Colonic mucosa (tissue), 4 donors: ENCODE data around the gene FAM98B. TPM values are rescaled to one million over a fixed set of nuclear protein-coding genes. Genes with fewer than 3 reads are reported as not detected.

Experiments
- DNase-seq: peaks from one replicate; pipeline ENCODE4 v3.0.0-alpha.2; 2020
- H3K27ac ChIP-seq: fragments of 200-600 bp; one replicate; pipeline ENCODE4 v1.8.0; 2021
- H3K27me3 ChIP-seq: fragments of 200-600 bp; one replicate; pipeline ENCODE4 v1.8.0; 2021
- H3K36me3 ChIP-seq: fragments of 200-600 bp; one replicate; pipeline ENCODE4 v1.8.0; 2021
- H3K4me1 ChIP-seq: fragments of 200-600 bp; one replicate; pipeline ENCODE4 v1.8.0; 2021; ENCODE audit warnings: mild to moderate bottlenecking
- H3K4me3 ChIP-seq: fragments of 200-600 bp; one replicate; pipeline ENCODE4 v1.8.0; 2021
- H3K9ac ChIP-seq, 2 donors: one replicate each; pipeline ENCODE4 v1.7.0; 2013; ENCODE audit warnings: control low read depth in 2 of 2, low read depth in 2 of 2, low read length in 2 of 2
- H3K9me3 ChIP-seq: fragments of 200-600 bp; one replicate; pipeline ENCODE4 v1.8.0; 2021
- CTCF ChIP-seq: fragments of 200-600 bp; IDR thresholded peaks from one replicate; pipeline ENCODE4 v1.8.0; 2022; ENCODE audit warnings: antibody characterized with exemption, mild to moderate bottlenecking
- intact Hi-C: fragments of 100-400 bp; cut with DNase I; formaldehyde crosslinking; loops from one replicate; pipeline ENCODE4 v1.14.1; 2022
- total RNA-seq, 2 donors: library from RNA; stranded (reverse); fragmentation: NEBNext Ultra II Directional in 1 of 2; extraction: Animal tissue kit (Norgen Biotek cat#: 25700) in 1 of 2; gene quantifications; one replicate each; pipeline ENCODE4 v1.2.1, GENCODE V29; 2021
- donor health status: healthy.
- donor health status: DM: no; HTN: no; CAD: no.
- donor health status: DM: no; HTN: no; CAD: no.

Gene FAM98B
- total RNA-seq, 2 donors from 2014 or later = 20.0 to 20.9 TPM

DNA sequence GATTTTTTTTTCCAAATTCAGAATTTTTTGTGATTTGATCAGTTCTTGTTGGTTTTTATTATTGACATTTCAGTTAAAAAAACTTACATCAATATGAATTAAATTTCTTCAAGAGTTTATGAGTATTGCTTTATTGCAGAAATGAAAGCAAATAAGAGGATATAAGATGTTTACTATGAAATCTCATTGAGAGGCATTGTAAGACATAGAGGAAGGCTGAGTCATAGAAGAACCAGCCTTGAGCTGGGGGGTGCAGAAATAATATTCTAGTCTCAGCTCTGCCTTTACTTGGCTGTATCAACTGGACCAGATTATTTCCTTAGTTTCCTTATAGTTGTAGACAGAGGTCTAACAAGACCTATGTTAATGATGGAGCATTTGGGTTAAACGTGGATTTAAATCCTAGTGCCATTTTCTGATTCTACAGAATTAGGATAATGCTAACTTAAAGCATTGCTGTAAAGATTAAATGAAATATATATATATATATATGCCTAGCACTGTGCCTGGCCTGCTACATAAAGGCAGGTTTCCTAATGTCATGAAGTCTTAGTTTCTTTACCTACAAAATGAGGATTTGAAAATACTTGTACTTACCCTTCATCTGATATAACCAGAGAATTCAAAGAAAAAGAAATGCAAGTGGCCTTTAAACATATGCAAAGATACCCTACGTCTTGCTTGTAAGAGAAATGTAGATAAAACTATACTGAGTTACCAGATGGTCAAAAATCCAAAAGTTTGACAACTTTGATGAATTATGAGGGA is 7.3 kb downstream of the FAM98B start:
- H3K4me1 ChIP-seq = no peaks in the 10 kb centered on the region
- H3K4me3 ChIP-seq = no peak overlapping the region
- TF ChIP-seq CTCF = no peak
- H3K27me3 ChIP-seq = no peaks in the 10 kb centered on the region
- DNase-seq = no peak
- H3K36me3 ChIP-seq = no peaks in the 10 kb centered on the region
- H3K27ac ChIP-seq = no peak overlapping the region
- H3K9me3 ChIP-seq = no peaks in the 10 kb centered on the region
- intact Hi-C loops = no loop called here
- no peak overlapping the region for H3K9ac ChIP-seq

DNA sequence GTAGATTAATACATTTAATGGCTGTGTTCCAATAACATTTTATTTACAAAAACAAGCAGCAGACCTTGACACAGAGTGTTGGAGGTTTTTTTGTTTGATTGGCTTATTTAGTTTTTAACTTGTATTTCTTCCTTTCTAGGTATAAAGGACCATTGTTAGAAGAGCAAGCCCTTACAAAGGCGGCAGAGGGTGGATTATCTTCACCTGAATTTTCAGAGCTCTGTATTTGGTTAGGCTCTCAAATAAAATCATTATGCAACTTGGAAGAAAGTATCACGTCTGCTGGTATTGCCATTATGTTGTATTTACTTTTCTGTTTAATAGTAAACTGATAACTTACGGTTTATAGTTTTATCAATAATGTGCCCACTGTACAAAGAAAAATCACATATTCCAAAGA is 10.0 kb downstream of the FAM98B start:
- H3K27ac ChIP-seq = no peak overlapping the region
- TF ChIP-seq CTCF = no peak
- no peaks in the 10 kb centered on the region for H3K9me3 ChIP-seq
- intact Hi-C loops = no loop called here
- no peaks in the 10 kb centered on the region for H3K4me1 ChIP-seq
- DNase-seq = no peak
- no peaks in the 10 kb centered on the region for H3K36me3 ChIP-seq
- H3K9ac ChIP-seq = no peak overlapping the region
- H3K4me3 ChIP-seq = no peak overlapping the region
- no peaks in the 10 kb centered on the region for H3K27me3 ChIP-seq

GRCh38 chr15:38464675-38465074 is 10.7 kb downstream of the FAM98B start:
- H3K4me1 ChIP-seq = no peaks in the 10 kb centered on the region
- H3K36me3 ChIP-seq = no peaks in the 10 kb centered on the region
- H3K9me3 ChIP-seq = no peaks in the 10 kb centered on the region
- H3K9ac ChIP-seq = no peak overlapping the region
- DNase-seq = no peak
- intact Hi-C loops = no loop called here
- no peak for TF ChIP-seq CTCF
- H3K27ac ChIP-seq = no peak overlapping the region
- H3K4me3 ChIP-seq = no peak overlapping the region
- no peaks in the 10 kb centered on the region for H3K27me3 ChIP-seq

DNA sequence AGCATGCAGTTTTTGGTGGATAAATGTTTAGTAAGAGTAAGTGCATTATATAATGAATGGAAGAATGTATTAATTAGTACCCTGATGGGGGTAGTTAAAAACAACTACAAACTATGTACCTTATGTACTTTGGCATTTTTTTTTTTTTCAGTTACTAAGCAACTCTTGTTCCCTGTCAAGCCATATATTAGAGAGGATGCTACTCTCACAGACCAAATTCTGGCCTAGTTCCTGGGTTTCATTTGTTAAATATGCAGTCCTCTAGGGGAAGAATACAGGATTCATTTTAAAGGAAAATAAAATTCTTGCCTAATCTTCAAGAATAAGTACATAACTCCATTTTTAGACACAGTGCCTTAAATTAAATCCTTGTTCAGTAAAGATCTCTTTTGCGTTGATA is 16.9 kb downstream of the FAM98B start:
- Histone ChIP-seq H3K9me3 (no peaks in the 10 kb centered on the region), H3K27me3 (no peaks in the 10 kb centered on the region), H3K4me1 (no peaks in the 10 kb centered on the region), H3K9ac (no peak overlapping the region), H3K27ac (no peak overlapping the region), H3K4me3 (no peak overlapping the region), H3K36me3 (no peaks in the 10 kb centered on the region)
- DNase-seq = no peak
- intact Hi-C loops = loop anchor here (10.0 kb wide), 1 partner anchor 214 kb away; no protein-coding TSS in a partner anchor
- TF ChIP-seq CTCF = no peak

DNA sequence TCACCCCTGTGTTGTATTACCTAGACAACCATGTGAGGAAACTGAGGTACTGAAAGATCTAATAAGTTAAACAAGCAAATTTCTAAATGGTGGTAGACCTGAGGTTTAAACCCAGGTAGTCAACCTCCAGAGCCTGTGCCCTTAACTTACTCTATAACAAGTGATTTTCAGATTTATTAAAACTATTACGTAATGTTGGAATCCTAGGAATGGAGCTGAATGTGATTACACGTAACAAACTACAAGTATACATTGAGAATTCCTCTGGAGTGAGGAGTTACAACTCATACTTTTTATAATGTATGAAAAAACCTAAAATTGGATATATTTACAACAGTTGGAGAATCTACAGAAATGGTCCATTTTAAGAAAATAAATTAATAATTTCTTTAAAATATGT is 18.0 kb downstream of the FAM98B start:
- H3K4me1 ChIP-seq = no peaks in the 10 kb centered on the region
- H3K9me3 ChIP-seq = no peaks in the 10 kb centered on the region
- DNase-seq = no peak
- H3K4me3 ChIP-seq = no peak overlapping the region
- no peaks in the 10 kb centered on the region for H3K36me3 ChIP-seq
- no peak overlapping the region for H3K27ac ChIP-seq
- no peak overlapping the region for H3K9ac ChIP-seq
- no peaks in the 10 kb centered on the region for H3K27me3 ChIP-seq
- intact Hi-C loops = loop anchor here (10.0 kb wide), 1 partner anchor 213 kb away; no protein-coding TSS in a partner anchor
- TF ChIP-seq CTCF = no peak
